ENCODE data around the gene IDH3G. TPM values are rescaled to one million over a fixed set of nuclear protein-coding genes. Genes with fewer than 3 reads are reported as not detected.
"Not testable (repeated sequence)": the region's sequence is repeated elsewhere in the genome, so short reads cannot be mapped to it uniquely, and the experiment has no call there.

The IDH3G gene
- polyA plus RNA-seq, 3 donors, result 115 to 201 (median 130) TPM

DNA sequence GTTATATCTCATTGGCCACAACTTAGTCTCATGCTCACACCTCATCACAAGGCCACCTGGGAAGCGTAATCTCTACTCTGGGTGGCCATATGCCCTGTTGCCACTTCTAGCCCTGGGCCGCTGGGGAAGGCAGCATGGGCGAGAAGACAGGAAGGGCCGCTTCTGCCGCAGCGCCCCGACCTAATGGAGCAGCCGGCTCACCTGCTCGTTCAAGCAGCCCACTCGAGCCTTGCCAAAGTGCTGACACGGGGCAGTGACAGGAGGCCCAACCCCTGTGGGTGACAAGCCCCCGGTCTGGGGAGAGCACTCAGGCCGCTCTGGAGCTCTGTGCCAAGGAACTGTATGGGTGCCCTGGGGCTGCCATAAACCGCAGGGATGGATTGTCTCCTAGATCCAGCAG is 52.1 kb downstream of the IDH3G start:
- H3K4me2 ChIP-seq (replicated peaks; ENCODE audit: extremely low read depth, low read length, poor library complexity, severe bottlenecking); H4K20me1 ChIP-seq (ENCODE audit: insufficient read depth, low read length); H3K9me3 ChIP-seq (replicated peaks in 1 of 2; ENCODE audit: control insufficient read depth in 1 of 2, insufficient read depth in 1 of 2, low read length in 2 of 2); H3K9me3 Mint-ChIP-seq; H3K4me3 Mint-ChIP-seq; H3K4me3 ChIP-seq (replicated peaks in 1 of 3; ENCODE audit: low read depth in 2 of 3, low read length in 3 of 3); H3K27me3 ChIP-seq (ENCODE audit: control insufficient read depth in 2 of 2, insufficient read depth in 2 of 2, low read length in 2 of 2); H3K79me2 ChIP-seq (ENCODE audit: insufficient read depth, low read length); DNase-seq; H3K27ac Mint-ChIP-seq; H3K9ac ChIP-seq (ENCODE audit: insufficient read depth, low read length, poor library complexity, severe bottlenecking); intact Hi-C loops (cut with micrococcal nuclease); H2AFZ ChIP-seq (ENCODE audit: insufficient read depth, low read depth, low read length, poor library complexity, severe bottlenecking); H3K27ac ChIP-seq (ENCODE audit: low read depth in 1 of 2, low read length in 2 of 2): not testable (repeated sequence)
- 97% methylated on average over 11 of the region's 14 CpGs for WGBS (ENCODE audit: insufficient coverage)
- peaks cover 5 to 11% of the 10 kb centered on the region in 2 donors for H3K4me1 ChIP-seq (ENCODE audit: control insufficient read depth in 1 of 2, insufficient read depth in 2 of 2, low read length in 2 of 2)
- Mint-ChIP-seq H3K36me3 (peaks cover 16 to 54% of the 10 kb centered on the region in 2 donors), H3K27me3 (ENCODE audit: low read depth in 3 of 3) (peaks cover 0 to 24% (median 19%) of the 10 kb centered on the region in 3 donors), H3K4me1 (peaks cover 12% of the 10 kb centered on the region)
- peaks cover 27 to 36% of the 10 kb centered on the region in 2 donors for H3K36me3 ChIP-seq (replicated peaks in 1 of 2; ENCODE audit: control insufficient read depth in 1 of 2, insufficient read depth in 2 of 2, low read length in 2 of 2)

DNA sequence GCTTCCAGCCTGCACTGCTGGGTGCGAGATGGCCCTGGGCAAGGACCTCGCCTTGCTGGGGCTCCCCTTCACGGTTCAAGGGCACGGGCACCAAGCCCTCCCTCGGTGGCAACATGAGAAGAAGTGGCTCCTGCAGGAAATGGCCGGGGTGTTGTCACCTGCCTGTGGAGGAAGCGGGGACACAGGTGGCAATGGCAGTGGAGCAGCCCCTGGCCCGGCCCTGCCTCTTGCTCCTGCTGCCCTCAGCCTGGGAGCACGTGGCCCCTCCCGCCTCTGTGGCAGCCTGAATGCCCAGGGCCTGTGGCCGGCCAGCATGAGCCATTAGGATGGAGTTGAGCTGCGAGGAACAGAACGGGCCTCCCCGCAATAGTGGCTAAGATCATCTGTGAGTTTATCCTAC is 52.7 kb downstream of the IDH3G start:
- no peak overlapping the region for H2AFZ ChIP-seq (ENCODE audit: insufficient read depth, low read depth, low read length, poor library complexity, severe bottlenecking)
- Mint-ChIP-seq H3K4me3 (no peak overlapping the region), H3K4me1 (peaks cover 12% of the 10 kb centered on the region), H3K27ac (no peak overlapping the region), H3K27me3 (ENCODE audit: low read depth in 3 of 3) (peaks cover 0 to 20% (median 16%) of the 10 kb centered on the region in 3 donors), H3K36me3 (peaks cover 23 to 61% of the 10 kb centered on the region in 2 donors), H3K9me3 (peaks cover 0 to 5% (median 0%) of the 10 kb centered on the region in 7 donors)
- H3K27me3 ChIP-seq (ENCODE audit: control insufficient read depth in 2 of 2, insufficient read depth in 2 of 2, low read length in 2 of 2), result no peaks in the 10 kb centered on the region
- H3K9ac ChIP-seq (ENCODE audit: insufficient read depth, low read length, poor library complexity, severe bottlenecking), result no peak overlapping the region
- H3K27ac ChIP-seq (ENCODE audit: low read depth in 1 of 2, low read length in 2 of 2), result no peak overlapping the region
- no peaks in the 10 kb centered on the region for H3K9me3 ChIP-seq (replicated peaks in 1 of 2; ENCODE audit: control insufficient read depth in 1 of 2, insufficient read depth in 1 of 2, low read length in 2 of 2)
- no peaks in the 10 kb centered on the region for H3K79me2 ChIP-seq (ENCODE audit: insufficient read depth, low read length)
- no peak for DNase-seq
- 83% methylated on average over 9 of the region's 14 CpGs for WGBS (ENCODE audit: insufficient coverage)
- no peak overlapping the region for H3K4me2 ChIP-seq (replicated peaks; ENCODE audit: extremely low read depth, low read length, poor library complexity, severe bottlenecking)
- H3K4me1 ChIP-seq (ENCODE audit: control insufficient read depth in 1 of 2, insufficient read depth in 2 of 2, low read length in 2 of 2), result peaks cover 5 to 11% of the 10 kb centered on the region in 2 donors
- peaks cover 34 to 43% of the 10 kb centered on the region in 2 donors for H3K36me3 ChIP-seq (replicated peaks in 1 of 2; ENCODE audit: control insufficient read depth in 1 of 2, insufficient read depth in 2 of 2, low read length in 2 of 2)
- H3K4me3 ChIP-seq (replicated peaks in 1 of 3; ENCODE audit: low read depth in 2 of 3, low read length in 3 of 3), result no peak overlapping the region
- intact Hi-C loops (cut with micrococcal nuclease), result no loop called here
- H4K20me1 ChIP-seq (ENCODE audit: insufficient read depth, low read length), result peaks cover 12% of the 10 kb centered on the region
- TF ChIP-seq, protein P1, sequence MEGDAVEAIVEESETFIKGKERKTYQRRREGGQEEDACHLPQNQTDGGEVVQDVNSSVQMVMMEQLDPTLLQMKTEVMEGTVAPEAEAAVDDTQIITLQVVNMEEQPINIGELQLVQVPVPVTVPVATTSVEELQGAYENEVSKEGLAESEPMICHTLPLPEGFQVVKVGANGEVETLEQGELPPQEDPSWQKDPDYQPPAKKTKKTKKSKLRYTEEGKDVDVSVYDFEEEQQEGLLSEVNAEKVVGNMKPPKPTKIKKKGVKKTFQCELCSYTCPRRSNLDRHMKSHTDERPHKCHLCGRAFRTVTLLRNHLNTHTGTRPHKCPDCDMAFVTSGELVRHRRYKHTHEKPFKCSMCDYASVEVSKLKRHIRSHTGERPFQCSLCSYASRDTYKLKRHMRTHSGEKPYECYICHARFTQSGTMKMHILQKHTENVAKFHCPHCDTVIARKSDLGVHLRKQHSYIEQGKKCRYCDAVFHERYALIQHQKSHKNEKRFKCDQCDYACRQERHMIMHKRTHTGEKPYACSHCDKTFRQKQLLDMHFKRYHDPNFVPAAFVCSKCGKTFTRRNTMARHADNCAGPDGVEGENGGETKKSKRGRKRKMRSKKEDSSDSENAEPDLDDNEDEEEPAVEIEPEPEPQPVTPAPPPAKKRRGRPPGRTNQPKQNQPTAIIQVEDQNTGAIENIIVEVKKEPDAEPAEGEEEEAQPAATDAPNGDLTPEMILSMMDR (IDR thresholded peaks at IDR 0.05), result no peak
